ENCODE data around the gene PXK.

The PXK gene

GRCh38 chr3:58349792-58350626 is 17.3 kb downstream of the PXK start:
- H3K27ac ChIP-seq (ENCODE audit: low read length) = no peak overlapping the region
- no peak for DNase-seq
- no peak overlapping the region for H3K4me3 ChIP-seq (ENCODE audit: low read length)
- H4K20me1 ChIP-seq (ENCODE audit: insufficient read depth, low read length) = no peaks in the 10 kb centered on the region; the same call in 1 of the 2 replicates
- no peak overlapping the region for H3K4me2 ChIP-seq (ENCODE audit: low read depth, low read length)
- no peaks in the 10 kb centered on the region for H3K27me3 ChIP-seq (replicated peaks; ENCODE audit: insufficient read depth, low read length)
- TF ChIP-seq EZH2phosphoT487 (IDR thresholded peaks at IDR 0.05; ENCODE audit: low read length) = no peak
- TF ChIP-seq EZH2 (optimal IDR thresholded peaks at IDR 0.05; ENCODE audit: low read depth, low read length) = no peak
- TF ChIP-seq CTCF (IDR thresholded peaks at IDR 0.05; ENCODE audit: low read length) = no peak
- H3K9me2 ChIP-seq (replicated peaks; ENCODE audit: insufficient read depth, low read length) = no peaks in the 10 kb centered on the region
- H2AFZ ChIP-seq (ENCODE audit: low read length) = no peak overlapping the region
- H3F3A ChIP-seq (ENCODE audit: insufficient read depth, low read length) = no peaks in the 10 kb centered on the region
- H3K36me3 ChIP-seq (replicated peaks; ENCODE audit: insufficient read depth, low read length) = no peaks in the 10 kb centered on the region
- no peaks in the 10 kb centered on the region for H3K9me3 ChIP-seq (replicated peaks; ENCODE audit: insufficient read depth, low read length)
- H3K79me2 ChIP-seq (ENCODE audit: low read length) = peaks cover 8% of the 10 kb centered on the region; the same call in 1 of the 2 replicates
- no peak overlapping the region for H3K9ac ChIP-seq (ENCODE audit: low read length)
- H3K4me1 ChIP-seq (ENCODE audit: low read length) = no peaks in the 10 kb centered on the region

- H3K9me3 ChIP-seq (replicated peaks; ENCODE audit: insufficient read depth, low read length) = no peaks in the 10 kb centered on the region
- no peak overlapping the region for H3K27ac ChIP-seq (ENCODE audit: low read length)
- H3K4me3 ChIP-seq (ENCODE audit: low read length) = no peak overlapping the region
- TF ChIP-seq EZH2phosphoT487 (IDR thresholded peaks at IDR 0.05; ENCODE audit: low read length) (no peak), EZH2 (optimal IDR thresholded peaks at IDR 0.05; ENCODE audit: low read depth, low read length) (no peak), CTCF (IDR thresholded peaks at IDR 0.05; ENCODE audit: low read length) (no peak)
- no peaks in the 10 kb centered on the region for H3K4me1 ChIP-seq (ENCODE audit: low read length)
- H3K4me2 ChIP-seq (ENCODE audit: low read depth, low read length) = no peak overlapping the region
- no peak overlapping the region for H3K9ac ChIP-seq (ENCODE audit: low read length)
- DNase-seq = no peak
- no peak overlapping the region for H2AFZ ChIP-seq (ENCODE audit: low read length)
- H3K79me2 ChIP-seq (ENCODE audit: low read length) = peaks cover 8% of the 10 kb centered on the region; the same call in 1 of the 2 replicates
- H3K9me2 ChIP-seq (replicated peaks; ENCODE audit: insufficient read depth, low read length) = no peaks in the 10 kb centered on the region
- no peaks in the 10 kb centered on the region for H3K36me3 ChIP-seq (replicated peaks; ENCODE audit: insufficient read depth, low read length)
- H3K27me3 ChIP-seq (replicated peaks; ENCODE audit: insufficient read depth, low read length) = no peaks in the 10 kb centered on the region
- no peaks in the 10 kb centered on the region for H3F3A ChIP-seq (ENCODE audit: insufficient read depth, low read length)
- H4K20me1 ChIP-seq (ENCODE audit: insufficient read depth, low read length) = no peaks in the 10 kb centered on the region; the same call in 1 of the 2 replicates
Measured at GRCh38 chr3:58350627-58351013, 17.9 kb downstream of the PXK start.

- H3K27ac ChIP-seq (ENCODE audit: low read length) = no peak overlapping the region
- no peak for DNase-seq
- H3K79me2 ChIP-seq (ENCODE audit: low read length) = peaks cover 8% of the 10 kb centered on the region; the same call in 1 of the 2 replicates
- no peak for TF ChIP-seq EZH2phosphoT487 (IDR thresholded peaks at IDR 0.05; ENCODE audit: low read length)
- TF ChIP-seq EZH2 (optimal IDR thresholded peaks at IDR 0.05; ENCODE audit: low read depth, low read length) = no peak
- TF ChIP-seq CTCF (IDR thresholded peaks at IDR 0.05; ENCODE audit: low read length) = no peak
- H4K20me1 ChIP-seq (ENCODE audit: insufficient read depth, low read length) = no peaks in the 10 kb centered on the region; the same call in 1 of the 2 replicates
- no peaks in the 10 kb centered on the region for H3K27me3 ChIP-seq (replicated peaks; ENCODE audit: insufficient read depth, low read length)
- no peak overlapping the region for H3K4me3 ChIP-seq (ENCODE audit: low read length)
- no peaks in the 10 kb centered on the region for H3K4me1 ChIP-seq (ENCODE audit: low read length)
- no peak overlapping the region for H2AFZ ChIP-seq (ENCODE audit: low read length)
- H3K4me2 ChIP-seq (ENCODE audit: low read depth, low read length) = no peak overlapping the region
- H3F3A ChIP-seq (ENCODE audit: insufficient read depth, low read length) = no peaks in the 10 kb centered on the region
- H3K9ac ChIP-seq (ENCODE audit: low read length) = no peak overlapping the region
- no peaks in the 10 kb centered on the region for H3K9me3 ChIP-seq (replicated peaks; ENCODE audit: insufficient read depth, low read length)
- H3K36me3 ChIP-seq (replicated peaks; ENCODE audit: insufficient read depth, low read length) = no peaks in the 10 kb centered on the region
- H3K9me2 ChIP-seq (replicated peaks; ENCODE audit: insufficient read depth, low read length) = no peaks in the 10 kb centered on the region
Measured at GRCh38 chr3:58351920-58352319, 19.2 kb downstream of the PXK start.
